NCI-H748 treated with DMSO at 0.1 percent for 48 hours (cell line): ENCODE results near the gene ACVR1.
A peak's percentile ranks its signal among the peaks of the same experiment; 100 is the strongest.
"Not testable (repeated sequence)": the region's sequence is repeated elsewhere in the genome, so short reads cannot be mapped to it uniquely, and the experiment has no call there.

Experiments
- DNase-seq: peaks from one replicate; lab custom pipeline; 2025; lab: John Stamatoyannopoulos, UW

Gene ACVR1

DNA sequence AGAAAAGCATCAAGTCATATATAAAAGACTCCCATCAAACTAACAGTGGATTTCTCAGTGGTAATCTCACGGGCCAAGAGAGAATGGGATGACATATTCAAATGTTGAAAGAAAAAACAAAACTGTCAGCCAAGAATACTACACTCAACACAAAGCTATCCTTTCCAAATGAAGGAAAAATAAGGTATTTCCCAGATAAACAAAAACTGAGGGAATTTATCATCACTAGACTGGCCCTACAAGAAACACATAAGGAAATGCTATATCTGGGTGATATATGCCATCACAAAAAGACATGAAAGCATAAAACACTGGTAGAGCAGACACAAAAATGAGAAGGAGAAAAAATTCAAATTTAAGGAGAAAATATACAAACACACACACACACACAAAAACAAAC lies 118.6 kb downstream of the ACVR1 start:
- DNase-seq: no peak

DNA sequence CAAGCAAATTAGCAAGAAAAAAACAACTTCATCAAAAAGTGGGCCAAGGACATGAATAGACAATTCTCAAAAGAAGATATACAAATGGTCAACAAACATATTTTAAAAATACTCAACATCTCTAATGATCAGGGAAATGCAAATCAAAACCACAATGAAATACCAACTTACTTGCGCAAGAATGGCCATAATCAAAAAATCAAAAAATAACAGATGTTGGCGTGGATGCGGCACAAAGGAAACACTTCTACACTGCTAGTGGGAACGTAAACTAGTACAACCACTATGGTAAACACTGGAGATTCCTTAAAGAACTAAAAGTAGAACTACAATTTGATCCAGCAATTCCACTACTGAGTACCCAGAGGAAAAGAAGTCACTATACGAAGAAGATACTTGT lies 119.7 kb downstream of the ACVR1 start:
- DNase-seq: not testable (repeated sequence)

DNA sequence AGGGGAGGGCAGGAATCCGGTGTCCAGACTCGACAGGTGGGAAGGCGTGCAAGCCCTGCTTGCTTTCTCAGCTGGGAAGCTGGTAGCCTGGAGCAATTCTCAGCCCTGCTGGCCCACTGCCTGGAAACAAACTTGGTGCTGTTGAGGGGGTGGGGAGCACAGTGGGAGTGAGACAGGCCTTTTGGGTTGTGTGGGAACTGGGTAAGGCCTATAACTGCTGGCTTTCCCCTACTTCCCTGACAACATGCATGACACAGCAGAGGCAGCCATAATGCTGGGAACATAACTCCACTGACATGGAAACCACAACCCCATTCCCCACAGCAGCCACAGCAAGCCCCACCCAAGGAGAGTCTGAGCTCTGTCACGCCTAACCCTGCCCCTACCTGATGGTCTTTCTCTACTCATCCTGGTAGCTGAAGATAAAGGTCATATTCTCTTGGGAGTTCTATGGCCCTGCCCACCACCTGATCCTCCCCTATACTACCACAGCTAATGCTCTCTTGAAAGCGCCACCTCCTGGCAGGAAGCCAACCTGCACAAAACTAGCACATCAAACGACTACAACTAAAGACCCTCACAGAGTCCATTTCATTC lies 124.6 kb downstream of the ACVR1 start:
- no peak for DNase-seq

DNA sequence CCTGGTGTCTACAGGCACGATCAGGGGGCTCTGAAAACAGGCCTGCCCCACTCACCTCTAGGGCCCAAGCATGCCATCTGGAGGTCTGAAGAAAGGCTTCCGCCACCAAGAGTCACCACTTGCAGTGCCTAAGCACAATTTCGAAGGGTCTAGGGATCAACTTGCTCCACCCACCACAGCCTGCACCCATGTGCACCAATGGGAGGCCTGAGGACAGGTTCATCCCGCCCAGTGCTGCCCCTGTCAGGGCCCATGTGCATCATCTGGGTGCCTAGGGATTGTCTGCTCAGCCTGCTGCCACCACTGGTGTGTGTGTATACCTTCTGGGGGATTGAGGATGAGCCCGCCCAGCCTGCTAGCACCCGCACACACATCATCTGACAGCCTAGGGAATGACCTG lies 126.4 kb downstream of the ACVR1 start:
- no peak for DNase-seq

DNA sequence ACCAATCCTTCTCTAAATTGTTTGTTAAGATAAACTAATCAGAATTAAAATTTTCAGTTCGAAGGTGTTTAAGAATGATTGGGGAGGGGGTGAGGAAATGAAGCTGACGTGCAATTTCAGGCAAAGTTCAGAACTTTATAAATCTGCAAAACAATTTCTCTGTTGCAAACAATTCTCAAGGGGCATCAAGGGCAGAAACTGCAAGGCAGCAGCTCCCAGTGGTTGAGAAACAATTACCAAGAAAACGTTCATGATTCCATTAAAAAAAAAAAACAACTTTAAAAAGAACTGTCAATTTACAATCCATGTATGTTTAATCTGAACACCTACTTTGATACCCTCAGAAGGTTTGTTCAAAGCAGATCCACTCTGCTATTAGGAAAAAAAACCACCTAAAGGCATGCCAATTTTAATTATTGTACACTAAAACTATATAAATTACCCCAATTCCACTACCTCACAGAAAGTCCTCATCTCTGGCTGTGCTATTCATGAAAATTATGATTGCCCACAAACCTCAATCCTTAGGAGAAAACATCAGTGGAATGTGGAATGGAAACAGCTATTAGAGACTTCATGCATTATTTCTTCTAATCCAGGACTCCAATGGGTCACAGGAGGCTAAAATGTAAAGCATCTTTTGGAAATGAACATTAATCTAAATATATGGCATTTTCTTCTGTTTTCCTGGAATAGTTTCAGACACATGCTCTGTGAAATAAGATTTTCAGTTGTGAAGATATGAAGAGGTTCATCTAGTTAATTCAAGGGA lies 127.6 kb downstream of the ACVR1 start:
- no peak for DNase-seq

DNA sequence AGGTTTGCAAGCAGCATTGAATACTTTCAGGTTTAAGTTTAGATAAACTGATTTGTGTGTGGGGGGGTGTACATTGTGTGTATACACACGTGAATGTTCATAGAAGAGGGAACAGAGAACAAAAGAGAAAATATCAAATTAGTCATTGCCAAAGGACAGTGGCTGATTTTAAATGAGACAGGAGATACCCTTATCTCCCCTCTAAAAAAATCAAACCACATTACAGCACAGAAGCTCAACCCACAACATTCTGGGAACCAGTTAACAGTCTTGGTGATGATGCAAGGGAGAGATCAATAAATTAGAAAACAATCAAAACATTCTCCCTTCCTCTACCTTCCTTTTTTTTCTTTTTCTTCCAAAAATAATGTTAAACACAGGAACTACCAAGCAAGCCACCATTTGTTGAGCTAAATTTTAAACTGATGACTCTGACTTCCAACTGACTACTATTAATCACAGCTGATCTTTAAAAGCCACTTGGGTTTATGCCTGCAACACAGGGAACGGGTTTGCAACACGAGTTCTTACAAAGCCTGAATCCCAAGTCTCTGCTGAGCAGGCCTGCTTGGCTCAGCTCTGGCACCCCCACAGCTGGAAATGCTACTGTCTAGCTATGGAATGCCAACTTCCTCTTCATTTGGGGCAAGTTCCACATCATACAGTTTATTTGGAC lies 128.3 kb downstream of the ACVR1 start:
- DNase-seq: no peak

- DNase-seq: no peak
These were observed 128.8 kb downstream of the ACVR1 start for GRCh38 chr2:157747280-157747679.

GRCh38 chr2:157746234-157746950 lies 129.7 kb downstream of the ACVR1 start:
- no peak for DNase-seq

DNA sequence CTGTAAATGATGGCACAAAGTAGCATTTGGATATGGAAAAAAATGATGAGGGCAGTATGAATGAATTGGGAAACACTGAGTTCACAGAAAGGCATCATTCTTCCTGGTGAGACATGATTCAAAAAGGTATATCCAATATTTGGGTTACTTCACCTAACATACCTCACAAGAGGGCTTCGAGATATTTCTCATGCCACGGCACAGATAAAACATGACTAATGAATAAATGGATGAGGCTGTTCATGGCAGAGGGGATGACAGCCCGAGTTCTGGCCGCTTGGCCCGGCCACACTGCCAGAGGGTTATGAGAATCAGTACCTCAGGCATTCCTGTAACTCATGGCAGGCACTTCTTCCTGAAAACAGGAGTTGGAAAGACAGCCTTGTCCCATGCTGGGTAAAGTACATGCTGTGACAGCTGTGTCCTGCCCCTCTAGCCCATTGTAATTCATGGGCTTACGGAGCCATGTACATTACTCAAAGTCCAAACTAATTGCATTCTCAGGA lies 131.5 kb downstream of the ACVR1 start:
- no peak for DNase-seq

DNA sequence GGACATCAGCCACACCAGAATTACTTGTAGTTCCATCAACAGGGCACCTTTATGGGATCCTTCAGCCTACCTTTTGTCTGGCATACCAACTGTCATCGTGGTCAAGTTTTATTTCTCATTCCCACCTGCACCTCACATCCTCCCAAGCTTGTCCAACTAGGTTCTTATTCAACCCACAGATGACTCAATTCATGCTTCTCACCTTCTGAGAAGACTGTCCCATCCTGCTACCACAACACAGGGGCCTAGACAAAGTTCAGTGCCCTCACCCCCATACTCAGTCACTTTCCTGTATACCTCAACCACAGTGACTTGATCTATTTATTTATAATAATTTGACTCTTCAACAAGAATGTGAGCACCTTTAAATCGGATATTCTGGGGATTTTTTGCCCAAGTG lies 133.1 kb downstream of the ACVR1 start:
- DNase-seq: no peak

DNA sequence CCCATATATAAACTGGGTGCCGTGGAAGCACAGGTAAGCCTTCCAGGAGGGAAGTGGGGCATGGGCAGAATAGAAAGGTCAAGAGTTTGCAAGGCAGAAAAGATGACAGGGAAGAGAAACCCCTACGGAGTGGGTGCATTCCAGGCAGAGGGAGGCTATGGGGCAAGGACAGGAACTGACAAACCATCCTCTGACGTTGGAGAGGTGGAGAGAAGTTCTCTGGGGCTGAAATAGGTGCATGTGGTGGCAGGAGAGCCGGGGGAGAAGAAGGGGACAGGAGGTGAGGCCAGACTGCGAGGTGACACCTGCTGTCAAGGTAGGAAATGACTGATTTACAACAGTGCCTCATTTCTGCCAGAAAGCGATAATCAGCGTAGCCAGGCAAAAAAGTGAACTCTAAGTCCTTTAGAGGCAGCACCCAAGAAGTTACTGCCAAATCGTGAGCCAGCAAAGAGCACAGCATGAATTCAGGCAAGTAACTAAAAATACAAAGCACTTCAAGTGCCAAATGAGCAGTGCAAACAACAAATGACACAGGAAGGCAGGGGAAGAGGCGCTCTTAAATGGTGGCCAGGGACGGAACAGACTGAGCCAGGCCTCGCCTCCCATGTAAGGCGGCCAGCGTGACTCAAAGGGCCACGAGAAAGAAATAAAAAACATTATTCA lies 134.2 kb downstream of the ACVR1 start:
- DNase-seq: no peak

GRCh38 chr2:157737656-157738055 lies 138.5 kb downstream of the ACVR1 start:
- DNase-seq: no peak

DNA sequence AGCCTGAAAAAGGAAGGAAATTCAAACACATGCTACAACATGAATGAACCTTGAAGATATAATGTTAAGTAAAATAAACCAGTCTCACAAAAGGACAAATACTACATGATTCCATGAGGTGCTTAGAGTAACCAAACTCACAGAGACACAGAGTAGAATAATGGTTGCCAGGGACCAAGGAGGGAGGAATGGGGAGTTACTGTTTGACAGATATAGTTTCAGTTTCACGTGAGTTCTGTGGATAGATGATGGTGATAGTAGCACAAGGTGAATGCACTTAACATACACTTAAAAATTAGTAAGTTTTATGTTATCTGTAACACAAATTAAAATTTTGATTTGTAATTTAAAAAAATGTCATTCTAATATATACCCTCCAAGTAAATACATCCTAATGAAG lies 140.6 kb downstream of the ACVR1 start:
- no peak for DNase-seq

DNA sequence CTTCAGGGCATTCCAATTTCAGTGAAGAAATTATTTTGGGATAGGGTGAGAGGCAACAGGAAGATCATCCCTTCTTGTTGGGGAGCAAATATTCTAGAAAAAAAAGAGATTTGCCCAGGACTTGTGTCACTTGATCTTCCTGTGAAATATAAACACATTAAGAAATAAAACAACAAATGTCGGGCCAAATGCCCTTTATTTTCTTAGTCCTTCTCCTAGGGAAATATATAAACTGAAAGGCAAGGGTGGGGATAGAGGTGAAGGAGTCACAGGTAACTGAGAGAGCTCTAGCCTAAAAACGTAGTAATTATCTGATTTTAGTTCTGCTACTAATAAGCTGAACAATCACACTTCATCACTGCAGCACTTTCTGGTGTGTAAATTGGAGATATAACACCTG lies 142.9 kb downstream of the ACVR1 start:
- no peak for DNase-seq

- no peak for DNase-seq
These were observed 143.5 kb downstream of the ACVR1 start for GRCh38 chr2:157732596-157732995.

GRCh38 chr2:157727693-157728092 lies 148.4 kb downstream of the ACVR1 start:
- DNase-seq: no peak

DNA sequence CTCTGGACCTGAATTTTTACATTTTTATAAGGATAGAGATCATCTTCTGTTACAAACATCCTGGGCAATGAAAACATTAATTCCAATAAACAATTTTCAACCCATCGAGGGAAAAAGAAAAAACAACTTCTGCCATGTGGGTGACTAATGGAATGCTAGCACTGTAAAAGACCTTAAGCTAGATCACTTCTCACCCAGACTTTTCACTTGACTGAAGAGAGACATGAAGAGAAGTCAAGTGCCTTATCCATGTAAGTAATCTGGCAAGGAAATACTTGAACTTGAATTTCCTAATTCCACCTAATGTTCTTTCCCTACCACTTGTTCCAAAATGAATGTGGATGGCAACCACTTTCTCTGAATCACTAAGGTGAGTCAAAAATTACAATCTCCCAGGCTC lies 149.2 kb downstream of the ACVR1 start:
- no peak for DNase-seq

DNA sequence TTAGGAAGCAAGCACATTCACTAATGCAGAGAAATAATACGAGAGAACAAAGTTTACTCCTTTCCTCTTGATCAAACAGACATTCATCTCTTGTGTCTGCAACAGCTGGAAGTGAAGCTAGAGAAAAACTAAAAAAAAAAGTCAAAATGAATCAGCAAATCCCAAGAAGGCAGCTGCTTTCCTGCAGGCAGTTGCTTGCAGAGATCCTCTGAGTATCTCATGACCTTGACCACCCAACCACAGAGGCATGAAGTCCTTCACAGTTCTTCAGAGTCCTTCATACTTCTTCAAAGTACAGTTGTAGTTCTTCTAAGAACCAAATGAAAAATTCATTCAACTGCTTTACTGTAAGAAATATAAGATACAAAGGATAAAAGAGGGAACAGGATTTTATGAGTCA lies 150.3 kb downstream of the ACVR1 start:
- no peak for DNase-seq

DNA sequence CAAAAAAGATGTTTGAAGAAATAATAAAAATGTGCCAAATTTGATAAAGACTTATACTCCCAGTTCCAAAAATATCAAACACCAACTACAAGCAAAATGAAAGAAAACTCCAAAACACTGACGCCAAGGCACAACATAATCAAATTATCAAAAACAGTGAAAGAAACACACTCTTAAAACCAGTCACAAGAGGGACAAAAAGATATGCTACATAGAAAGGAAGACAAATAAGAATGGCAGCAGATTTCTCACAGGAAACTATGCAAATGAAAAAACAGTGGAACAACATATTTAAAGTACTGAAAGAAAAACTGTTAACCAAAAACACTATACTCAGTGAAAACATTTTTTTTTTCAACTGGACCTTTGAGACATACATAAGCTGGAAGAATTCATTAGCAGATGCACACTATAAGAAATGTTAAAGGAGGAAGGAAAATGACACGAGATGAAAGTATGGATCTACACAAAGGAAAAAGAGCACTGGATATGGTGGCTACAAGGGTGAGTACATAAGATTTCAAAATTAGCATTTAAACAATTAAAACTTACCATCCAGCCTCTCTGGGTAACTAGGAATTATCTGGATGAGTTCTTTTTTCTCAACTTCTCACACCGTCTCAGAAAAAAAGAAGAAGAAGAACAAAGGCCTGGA lies 153.4 kb downstream of the ACVR1 start:
- peak; percentile 4 for DNase-seq

- no peak for DNase-seq
These were observed 155.6 kb downstream of the ACVR1 start for GRCh38 chr2:157720504-157720903.

GRCh38 chr2:157704653-157705052 lies 171.5 kb downstream of the ACVR1 start:
- DNase-seq: not testable (repeated sequence)
